ENCODE data around the gene L1TD1. TPM values are rescaled to one million over a fixed set of nuclear protein-coding genes. Genes with fewer than 3 reads are reported as not detected.

The L1TD1 gene
- total and polyA plus RNA-seq, 2 of the 13 experiments (the other 11 are each of a cell fraction or from before 2014, with no cell fraction given): not detected

DNA sequence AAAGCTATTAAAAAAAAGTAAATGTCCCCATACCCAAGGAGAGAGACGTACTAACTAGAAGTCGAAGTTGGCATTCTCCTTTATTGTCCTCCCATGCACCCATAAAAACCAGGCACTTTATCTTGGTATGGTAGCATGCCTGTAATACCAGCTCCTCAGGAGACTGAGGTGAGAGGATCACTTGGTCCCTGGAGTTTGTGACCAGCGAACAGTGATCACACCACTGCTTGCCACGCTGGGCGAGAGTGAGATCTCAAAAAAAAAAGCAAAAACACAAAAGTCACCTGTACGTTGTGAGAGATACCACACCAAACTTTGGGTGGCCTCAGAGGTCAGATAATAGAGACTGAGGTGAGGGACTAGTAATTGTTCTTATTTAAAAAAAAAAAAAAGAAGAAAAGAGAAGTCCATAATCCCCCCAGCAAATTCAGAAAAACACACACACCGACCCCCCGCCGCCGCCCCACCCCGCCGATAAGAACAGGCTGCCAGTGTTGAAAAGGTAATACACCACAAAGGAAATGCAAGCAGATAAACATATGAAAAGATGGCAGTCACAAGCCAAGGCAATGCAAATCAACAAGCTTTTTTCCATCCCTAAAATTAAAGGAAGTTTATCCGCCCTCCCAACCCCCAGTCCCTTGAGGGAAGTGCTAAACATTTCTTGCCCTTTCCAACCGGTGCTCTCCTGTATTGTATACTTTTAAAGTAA, 3.6 kb downstream of the L1TD1 start (continued):
- TF ChIP-seq, protein P1, sequence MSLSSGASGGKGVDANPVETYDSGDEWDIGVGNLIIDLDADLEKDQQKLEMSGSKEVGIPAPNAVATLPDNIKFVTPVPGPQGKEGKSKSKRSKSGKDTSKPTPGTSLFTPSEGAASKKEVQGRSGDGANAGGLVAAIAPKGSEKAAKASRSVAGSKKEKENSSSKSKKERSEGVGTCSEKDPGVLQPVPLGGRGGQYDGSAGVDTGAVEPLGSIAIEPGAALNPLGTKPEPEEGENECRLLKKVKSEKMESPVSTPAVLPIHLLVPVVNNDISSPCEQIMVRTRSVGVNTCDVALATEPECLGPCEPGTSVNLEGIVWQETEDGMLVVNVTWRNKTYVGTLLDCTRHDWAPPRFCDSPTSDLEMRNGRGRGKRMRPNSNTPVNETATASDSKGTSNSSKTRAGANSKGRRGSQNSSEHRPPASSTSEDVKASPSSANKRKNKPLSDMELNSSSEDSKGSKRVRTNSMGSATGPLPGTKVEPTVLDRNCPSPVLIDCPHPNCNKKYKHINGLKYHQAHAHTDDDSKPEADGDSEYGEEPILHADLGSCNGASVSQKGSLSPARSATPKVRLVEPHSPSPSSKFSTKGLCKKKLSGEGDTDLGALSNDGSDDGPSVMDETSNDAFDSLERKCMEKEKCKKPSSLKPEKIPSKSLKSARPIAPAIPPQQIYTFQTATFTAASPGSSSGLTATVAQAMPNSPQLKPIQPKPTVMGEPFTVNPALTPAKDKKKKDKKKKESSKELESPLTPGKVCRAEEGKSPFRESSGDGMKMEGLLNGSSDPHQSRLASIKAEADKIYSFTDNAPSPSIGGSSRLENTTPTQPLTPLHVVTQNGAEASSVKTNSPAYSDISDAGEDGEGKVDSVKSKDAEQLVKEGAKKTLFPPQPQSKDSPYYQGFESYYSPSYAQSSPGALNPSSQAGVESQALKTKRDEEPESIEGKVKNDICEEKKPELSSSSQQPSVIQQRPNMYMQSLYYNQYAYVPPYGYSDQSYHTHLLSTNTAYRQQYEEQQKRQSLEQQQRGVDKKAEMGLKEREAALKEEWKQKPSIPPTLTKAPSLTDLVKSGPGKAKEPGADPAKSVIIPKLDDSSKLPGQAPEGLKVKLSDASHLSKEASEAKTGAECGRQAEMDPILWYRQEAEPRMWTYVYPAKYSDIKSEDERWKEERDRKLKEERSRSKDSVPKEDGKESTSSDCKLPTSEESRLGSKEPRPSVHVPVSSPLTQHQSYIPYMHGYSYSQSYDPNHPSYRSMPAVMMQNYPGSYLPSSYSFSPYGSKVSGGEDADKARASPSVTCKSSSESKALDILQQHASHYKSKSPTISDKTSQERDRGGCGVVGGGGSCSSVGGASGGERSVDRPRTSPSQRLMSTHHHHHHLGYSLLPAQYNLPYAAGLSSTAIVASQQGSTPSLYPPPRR (CRISPR knock-in tag; IDR thresholded peaks at IDR 0.05; ENCODE audit: borderline replicate concordance): no peak
- no peak for TF ChIP-seq ZNF362 (CRISPR knock-in tag; IDR thresholded peaks at IDR 0.05; ENCODE audit: borderline replicate concordance)

GRCh38 chr1:62198781-62199125, 4.1 kb downstream of the L1TD1 start:
- no peak overlapping the region for H2AFZ ChIP-seq (ENCODE audit: low read length)
- no peak overlapping the region for H3K27ac ChIP-seq (ENCODE audit: extremely low read length, insufficient read depth, low read length)
- no peaks in the 10 kb centered on the region for H4K20me1 ChIP-seq (ENCODE audit: insufficient read depth, low read length)
- DNase-seq (ENCODE audit: low spot score) (peak; percentile 80), FAIRE-seq (peak; percentile 93), ATAC-seq (peak; percentile 81)
- H3K27me3 ChIP-seq (ENCODE audit: control insufficient read depth in 1 of 2, insufficient read depth in 2 of 2, low read length in 2 of 2): no peaks in the 10 kb centered on the region
- intact Hi-C loops (cut with micrococcal nuclease; ENCODE audit: unreplicated experiment): no loop called here
- H3K9me3 ChIP-seq (ENCODE audit: low read length): no peaks in the 10 kb centered on the region
- no peak overlapping the region for H3K9ac ChIP-seq (ENCODE audit: insufficient read depth, low read depth, low read length)
- H3K4me1 ChIP-seq (ENCODE audit: insufficient read depth, low read length): peaks cover 30% of the 10 kb centered on the region
- no peaks in the 10 kb centered on the region for H3K79me2 ChIP-seq (ENCODE audit: insufficient read depth, low read length)
- H3K4me2 ChIP-seq (ENCODE audit: low read depth, low read length): peak overlapping the region; percentile 76
- H3K4me3 ChIP-seq (replicated peaks in 1 of 3; ENCODE audit: insufficient read depth in 1 of 3, low read depth in 2 of 3, low read length in 3 of 3): peak overlapping the region; percentile 19 to 45 (median 23); a peak in 3 of 6 replicates
- POLR2A ChIA-PET: interaction anchor here (1.5 kb wide), 1 partner anchor 30 kb away, joined by 5 read pairs; no protein-coding TSS in a partner anchor
- BruUV-seq (replicated peaks): no TSS peak
- in situ Hi-C loops (cut with HindIII; ENCODE audit: extremely low pct_ligation_motif_present, low pct_unique_long_range_greater_than_20kb): no loop called here
- 5% methylated on average over 2 of the region's 3 CpGs for WGBS (ENCODE audit: low lambda C conversion rate)
- CTCF ChIA-PET (ENCODE audit: low intra/inter-chr PET ratio, low total read pairs): no interaction called here
- no peaks in the 10 kb centered on the region for H3K36me3 ChIP-seq (replicated peaks in 1 of 2; ENCODE audit: control insufficient read depth in 1 of 2, insufficient read depth in 2 of 2, low read length in 2 of 2)
- TF ChIP-seq, protein P2, sequence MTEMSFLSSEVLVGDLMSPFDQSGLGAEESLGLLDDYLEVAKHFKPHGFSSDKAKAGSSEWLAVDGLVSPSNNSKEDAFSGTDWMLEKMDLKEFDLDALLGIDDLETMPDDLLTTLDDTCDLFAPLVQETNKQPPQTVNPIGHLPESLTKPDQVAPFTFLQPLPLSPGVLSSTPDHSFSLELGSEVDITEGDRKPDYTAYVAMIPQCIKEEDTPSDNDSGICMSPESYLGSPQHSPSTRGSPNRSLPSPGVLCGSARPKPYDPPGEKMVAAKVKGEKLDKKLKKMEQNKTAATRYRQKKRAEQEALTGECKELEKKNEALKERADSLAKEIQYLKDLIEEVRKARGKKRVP (CRISPR knock-in tag; IDR thresholded peaks at IDR 0.05): peak in 1 of 2 experiments; percentile 87; a peak in 2 of 4 replicates
- no peak for TF ChIP-seq AGO1 (IDR thresholded peaks at IDR 0.05; ENCODE audit: low read depth, low read length, poor library complexity, severe bottlenecking)
- TF ChIP-seq MYPOP (CRISPR knock-in tag; IDR thresholded peaks at IDR 0.05): no peak
- peak; percentile 44; the same call in 1 of the 2 replicates for TF ChIP-seq ISL2 (CRISPR knock-in tag; IDR thresholded peaks at IDR 0.05)
- no peak for TF ChIP-seq ZNF691 (CRISPR knock-in tag; IDR thresholded peaks at IDR 0.05; ENCODE audit: borderline replicate concordance, low read depth)
- TF ChIP-seq ZNF180 (CRISPR knock-in tag; IDR thresholded peaks at IDR 0.05; ENCODE audit: borderline replicate concordance, low read depth): no peak
- peak; percentile 88 for TF ChIP-seq CEBPB (IDR thresholded peaks at IDR 0.05; ENCODE audit: borderline replicate concordance, low read depth, low read length)
- no peak for TF ChIP-seq ZBTB20 (CRISPR knock-in tag; IDR thresholded peaks at IDR 0.05; ENCODE audit: borderline replicate concordance, low read depth)
